Measurements from ENCODE around the gene C10orf53. TPM values are rescaled to one million over a fixed set of nuclear protein-coding genes. Genes with fewer than 3 reads are reported as not detected.

The C10orf53 gene
- total RNA-seq, 1 experiment from 2014 or later: not detected

GRCh38 chr10:49710966-49711365, 31.5 kb downstream of the C10orf53 start:
- Histone ChIP-seq H3K4me1 (ENCODE audit: insufficient read depth, low read length) (no peaks in the 10 kb centered on the region), H3K9ac (ENCODE audit: extremely low read depth, insufficient read length, low read length) (no peak overlapping the region), H3K4ac (ENCODE audit: low read depth, low read length) (no peak overlapping the region), H2BK15ac (ENCODE audit: low read depth, low read length) (no peak overlapping the region), H3K4me2 (ENCODE audit: insufficient read depth, insufficient read length, low read length) (no peak overlapping the region), H4K20me1 (ENCODE audit: control insufficient read depth, insufficient read depth, insufficient read length) (no peaks in the 10 kb centered on the region), H2AK5ac (ENCODE audit: insufficient read length, low read length) (no peak overlapping the region), H3K79me1 (ENCODE audit: insufficient read depth, low read depth, low read length, poor library complexity, severe bottlenecking) (no peaks in the 10 kb centered on the region), H2BK5ac (ENCODE audit: insufficient read length, low read length) (no peak overlapping the region), H3K27ac (ENCODE audit: insufficient read length, low read depth, low read length) (no peak overlapping the region), H3K14ac (ENCODE audit: insufficient read depth, low read length) (no peak overlapping the region), H4K5ac (ENCODE audit: insufficient read length, low read depth, low read length) (no peak overlapping the region), H3K23me2 (ENCODE audit: insufficient read length, low read depth, low read length, poor library complexity, severe bottlenecking) (no peaks in the 10 kb centered on the region), H3T11ph (ENCODE audit: low read length) (no peak overlapping the region), H3K18ac (ENCODE audit: insufficient read length, low read depth, low read length) (no peak overlapping the region), H2BK12ac (ENCODE audit: insufficient read length, low read depth, low read length) (no peak overlapping the region), H3K27me3 (ENCODE audit: insufficient read depth, low read length) (no peaks in the 10 kb centered on the region), H2BK120ac (ENCODE audit: low read depth, low read length, poor library complexity, severe bottlenecking) (no peak overlapping the region), H2AFZ (ENCODE audit: low read length) (no peak overlapping the region), H3K23ac (ENCODE audit: insufficient read length, low read depth, low read length) (no peak overlapping the region), H3K79me2 (ENCODE audit: insufficient read depth, low read length) (no peaks in the 10 kb centered on the region), H4K91ac (ENCODE audit: insufficient read length, low read depth, low read length) (no peak overlapping the region), H2BK20ac (ENCODE audit: low read depth, low read length, poor library complexity, severe bottlenecking) (no peak overlapping the region), H3K56ac (ENCODE audit: insufficient read length, low read depth, low read length) (no peak overlapping the region), H3K9me3 (ENCODE audit: control insufficient read depth, low read depth, low read length) (no peaks in the 10 kb centered on the region), H4K8ac (replicated peaks; ENCODE audit: insufficient read length, low read depth, low read length) (no peak overlapping the region)
- TF ChIP-seq CTCF (conservative IDR thresholded peaks at IDR 0.05): no peak
- no peak for DNase-seq
- WGBS (ENCODE audit: extremely low coverage, insufficient read length, low lambda C conversion rate): no CpG with 5 or more reads among the region's 6 CpGs
- Mint-ChIP-seq H3K9me3 (peaks cover 12 to 16% of the 10 kb centered on the region in 2 experiments), H3K4me3 (no peak overlapping the region), H3K27me3 (ENCODE audit: low read depth) (peaks cover 48% of the 10 kb centered on the region), H3K36me3 (ENCODE audit: insufficient read depth in 1 of 3, low read depth in 3 of 3) (peaks cover 8 to 15% (median 9%) of the 10 kb centered on the region in 3 experiments; a peak in 4 of 7 replicates), H3K27ac (peak overlapping the region in 1 of 3 experiments; percentile 38; a peak in 1 of 7 replicates), H3K4me1 (no peaks in the 10 kb centered on the region)
